ENCODE measurements around the gene NELFE. TPM values are rescaled to one million over a fixed set of nuclear protein-coding genes. Genes with fewer than 3 reads are reported as not detected.

Gene NELFE
- total RNA-seq, 6 experiments from 2014 or later = 9.3 to 33.8 (median 18.3) TPM

GRCh38 chr6:31952890-31953289 lies 5.9 kb downstream of the NELFE start:
- TF ChIP-seq CTCF (IDR thresholded peaks at IDR 0.05) (no peak), POLR2A (IDR thresholded peaks at IDR 0.05) (no peak)
- WGBS (ENCODE audit: insufficient coverage, low coverage, low lambda C conversion rate, missing lambda C conversion rate) = 48% methylated on average over 5 of the region's 5 CpGs
- peak in 1 of 4 donors; percentile 5 for ATAC-seq
- H3K9me3 ChIP-seq = no peaks in the 10 kb centered on the region
- H3K27ac ChIP-seq = peak overlapping the region in 1 of 3 donors; percentile 4
- H3K4me1 ChIP-seq = peaks cover 0 to 16% (median 2%) of the 10 kb centered on the region in 4 donors
- H3K36me3 ChIP-seq = peaks cover 0 to 87% (median 27%) of the 10 kb centered on the region in 4 donors
- H3K27me3 ChIP-seq = no peaks in the 10 kb centered on the region
- intact Hi-C loops (cut with DNase I) = loop anchor here in 1 of 2 donors (10.0 kb wide), 1 partner anchor 48 kb away; the partner anchor contains the start of gene ZBTB12
- no peak for DNase-seq
- no peak overlapping the region for H3K4me3 ChIP-seq

- Histone ChIP-seq H3K27ac (peak overlapping the region in 1 of 3 donors; percentile 4), H3K4me1 (peaks cover 0 to 16% (median 0%) of the 10 kb centered on the region in 4 donors), H3K4me3 (no peak overlapping the region), H3K9me3 (no peaks in the 10 kb centered on the region), H3K27me3 (no peaks in the 10 kb centered on the region), H3K36me3 (peaks cover 0 to 93% (median 30%) of the 10 kb centered on the region in 4 donors)
- WGBS (ENCODE audit: insufficient coverage, low coverage, low lambda C conversion rate, missing lambda C conversion rate) = 37% methylated on average over 4 of the region's 5 CpGs
- intact Hi-C loops (cut with DNase I) = loop anchor here in 1 of 2 donors (10.0 kb wide), 1 partner anchor 47 kb away; the partner anchor contains the start of gene ZBTB12
- peak; percentile 40 to 73 (median 66) for ATAC-seq
- peak in 2 of 3 donors; percentile 67 to 69 for DNase-seq
- TF ChIP-seq POLR2A (IDR thresholded peaks at IDR 0.05) (peak; percentile 45), CTCF (IDR thresholded peaks at IDR 0.05) (peak; percentile 60 to 83 (median 70))
Measured at GRCh38 chr6:31952140-31952805, 6.5 kb downstream of the NELFE start.

GRCh38 chr6:31949926-31950548 lies 8.7 kb downstream of the NELFE start:
- Histone ChIP-seq H3K36me3 (peaks cover 0 to 76% (median 31%) of the 10 kb centered on the region in 4 donors), H3K27ac (no peak overlapping the region), H3K4me3 (no peak overlapping the region), H3K4me1 (peaks cover 0 to 20% (median 2%) of the 10 kb centered on the region in 4 donors), H3K27me3 (no peaks in the 10 kb centered on the region), H3K9me3 (no peaks in the 10 kb centered on the region)
- intact Hi-C loops (cut with DNase I) = loop anchor here in 1 of 2 donors (10.0 kb wide), 1 partner anchor 45 kb away; the partner anchor contains the start of gene ZBTB12
- no peak for DNase-seq
- whole genome bisulfite sequencing (ENCODE audit: insufficient coverage, low coverage, low lambda C conversion rate, missing lambda C conversion rate) = 78% methylated on average over 7 of the region's 7 CpGs
- no peak for ATAC-seq
- TF ChIP-seq POLR2A (IDR thresholded peaks at IDR 0.05) (no peak), CTCF (IDR thresholded peaks at IDR 0.05) (no peak)

GRCh38 chr6:31948753-31949413 lies 9.9 kb downstream of the NELFE start:
- H3K27me3 ChIP-seq = no peaks in the 10 kb centered on the region
- H3K9me3 ChIP-seq = no peaks in the 10 kb centered on the region
- WGBS (ENCODE audit: insufficient coverage, low coverage, low lambda C conversion rate, missing lambda C conversion rate) = 46% methylated on average over 3 of the region's 6 CpGs
- DNase-seq (no peak), ATAC-seq (peak in 1 of 4 donors; percentile 0)
- intact Hi-C loops (cut with DNase I) = no loop called here
- TF ChIP-seq CTCF (IDR thresholded peaks at IDR 0.05) (no peak), POLR2A (IDR thresholded peaks at IDR 0.05) (no peak)
- H3K27ac ChIP-seq = peak overlapping the region in 1 of 3 donors; percentile 18
- H3K4me3 ChIP-seq = no peak overlapping the region
- peaks cover 0 to 70% (median 30%) of the 10 kb centered on the region in 4 donors for H3K36me3 ChIP-seq
- H3K4me1 ChIP-seq = peaks cover 0 to 31% (median 9%) of the 10 kb centered on the region in 4 donors

All from right lobe of liver (tissue), 6 donors.